ENCODE results near the gene MSI2.

GRCh38 chr17:57561072-57561861 lies 304.9 kb downstream of the MSI2 start:
- TF ChIP-seq, protein P1, sequence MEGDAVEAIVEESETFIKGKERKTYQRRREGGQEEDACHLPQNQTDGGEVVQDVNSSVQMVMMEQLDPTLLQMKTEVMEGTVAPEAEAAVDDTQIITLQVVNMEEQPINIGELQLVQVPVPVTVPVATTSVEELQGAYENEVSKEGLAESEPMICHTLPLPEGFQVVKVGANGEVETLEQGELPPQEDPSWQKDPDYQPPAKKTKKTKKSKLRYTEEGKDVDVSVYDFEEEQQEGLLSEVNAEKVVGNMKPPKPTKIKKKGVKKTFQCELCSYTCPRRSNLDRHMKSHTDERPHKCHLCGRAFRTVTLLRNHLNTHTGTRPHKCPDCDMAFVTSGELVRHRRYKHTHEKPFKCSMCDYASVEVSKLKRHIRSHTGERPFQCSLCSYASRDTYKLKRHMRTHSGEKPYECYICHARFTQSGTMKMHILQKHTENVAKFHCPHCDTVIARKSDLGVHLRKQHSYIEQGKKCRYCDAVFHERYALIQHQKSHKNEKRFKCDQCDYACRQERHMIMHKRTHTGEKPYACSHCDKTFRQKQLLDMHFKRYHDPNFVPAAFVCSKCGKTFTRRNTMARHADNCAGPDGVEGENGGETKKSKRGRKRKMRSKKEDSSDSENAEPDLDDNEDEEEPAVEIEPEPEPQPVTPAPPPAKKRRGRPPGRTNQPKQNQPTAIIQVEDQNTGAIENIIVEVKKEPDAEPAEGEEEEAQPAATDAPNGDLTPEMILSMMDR (IDR thresholded peaks at IDR 0.05), result no peak
- TF ChIP-seq POLR2AphosphoS5 (IDR thresholded peaks at IDR 0.05) (no peak), POLR2A (IDR thresholded peaks at IDR 0.05) (no peak)

Data from gastroesophageal sphincter (tissue), 3 donors.